OCI-LY7 (cell line): ENCODE measurements around the gene FGD3. TPM values are rescaled to one million over a fixed set of nuclear protein-coding genes. Genes with fewer than 3 reads are reported as not detected.

Experiments used
- BruUV-seq: library from RNA; stranded (reverse); fragments of 400-500 nt; replicated peaks from 2 replicates; lab custom pipeline; 2021; lab: Mats Ljungman, UMichigan
- CTCF ChIA-PET: fragments of 300-600 bp; sonication (Branson Sonifier 250); formaldehyde crosslinking; loops from one replicate; lab custom pipeline; 2022; ENCODE audit warnings: antibody characterized with exemption; ENCODE audit not compliant: unreplicated experiment; lab: Charles Lee
- POLR2A ChIA-PET: fragments of 300-600 bp; sonication (Branson Sonifier 250); formaldehyde crosslinking; loops from one replicate; lab custom pipeline; 2022; ENCODE audit warnings: antibody characterized with exemption; lab: Charles Lee
- DNase-seq: peaks from one replicate; pipeline ENCODE4 v3.0.0-alpha.2; 2015; ENCODE audit warnings: low spot score
- H2AFZ ChIP-seq: fragments of 200-600 bp; sonication (generic), shearing (Covaris generic); 2 replicates; pipeline ENCODE4 v1.6.1; 2014; ENCODE audit warnings: mild to moderate bottlenecking, antibody characterized with exemption, low read length, moderate library complexity
- H3K27ac ChIP-seq: fragments of 200-600 bp; sonication (generic); 2 replicates; pipeline ENCODE4 v1.5.1; 2014; ENCODE audit warnings: mixed run types, low read depth, mild to moderate bottlenecking, moderate library complexity, low read length, inconsistent platforms; ENCODE audit not compliant: poor library complexity, severe bottlenecking
- H3K36me3 ChIP-seq: fragments of 200-600 bp; sonication (generic); 2 replicates; pipeline ENCODE4 v1.6.1; 2014; ENCODE audit warnings: mild to moderate bottlenecking, antibody characterized with exemption, low read length, moderate library complexity, mixed read lengths; ENCODE audit not compliant: insufficient read depth
- H3K4me1 ChIP-seq: fragments of 200-600 bp; sonication (generic); 2 replicates; pipeline ENCODE4 v1.5.1; 2014; ENCODE audit warnings: mild to moderate bottlenecking, low read length; ENCODE audit not compliant: insufficient read depth, poor library complexity, severe bottlenecking
- H3K4me2 ChIP-seq: fragments of 200-600 bp; sonication (generic); 2 replicates; pipeline ENCODE4 v1.6.1; 2014; ENCODE audit warnings: mild to moderate bottlenecking, low read length
- H3K4me3 ChIP-seq: fragments of 200-600 bp; sonication (generic); 2 replicates; pipeline ENCODE4 v1.5.1; 2014; ENCODE audit warnings: mild to moderate bottlenecking, low read depth, low read length; ENCODE audit not compliant: poor library complexity, severe bottlenecking
- H3K79me2 ChIP-seq: fragments of 200-600 bp; sonication (generic); 2 replicates; pipeline ENCODE4 v1.6.1; 2016; ENCODE audit warnings: low read depth, mild to moderate bottlenecking, low read length, moderate library complexity, mixed read lengths; ENCODE audit not compliant: insufficient read depth
- H3K9me2 ChIP-seq: fragments of 200-600 bp; sonication (generic); 2 replicates; pipeline ENCODE4 v1.6.1; 2016; ENCODE audit warnings: mild to moderate bottlenecking, low read length, mixed read lengths; ENCODE audit not compliant: insufficient read depth
- H3K9me3 ChIP-seq: fragments of 200-600 bp; sonication (generic); 2 replicates; pipeline ENCODE4 v1.6.1; 2014; ENCODE audit warnings: mild to moderate bottlenecking, mixed run types, low read length, mixed read lengths
- H4K20me1 ChIP-seq: fragments of 200-600 bp; sonication (generic); 2 replicates; pipeline ENCODE4 v1.6.1; 2014; ENCODE audit warnings: mild to moderate bottlenecking, antibody characterized with exemption, low read length, moderate library complexity, mixed read lengths; ENCODE audit not compliant: insufficient read depth
- EZH2phosphoT487 ChIP-seq: fragments of 200-600 bp; sonication (generic); IDR thresholded peaks from 2 replicates; pipeline ENCODE4 v1.6.1; 2018; ENCODE audit warnings: low read depth, borderline replicate concordance, mild to moderate bottlenecking, mixed run types, antibody characterized with exemption, low read length, moderate library complexity, mixed read lengths
- intact Hi-C: fragments of 100-400 bp; cut with micrococcal nuclease; formaldehyde crosslinking; loops from one replicate; pipeline ENCODE4 v1.10.0; 2022; ENCODE audit not compliant: unreplicated experiment
- total RNA-seq, 2 experiments: library from RNA; depleted of rRNA in 1 of 2; stranded (reverse); fragments of >200 nt in 1 of 2; shearing (Covaris generic) in 1 of 2; gene quantifications; 2 replicates each; pipeline ENCODE4 v1.2.3, GENCODE V29; 2014 to 2022
- TF ChIP-seq, protein P1 (sequence below): fragments of 200-600 bp; sonication (generic); conservative IDR thresholded peaks from 2 replicates; pipeline ENCODE4 v1.5.1; 2014; ENCODE audit warnings: mild to moderate bottlenecking, antibody characterized with exemption, low read length, moderate library complexity, mixed read lengths

FGD3 gene
- total RNA-seq, 2 experiments from 2014 or later = 22.1 to 22.9 TPM

- H3K36me3 ChIP-seq = peaks cover 72% of the 10 kb centered on the region
- BruUV-seq = no TSS peak
Measured at GRCh38 chr9:93076101-93076791, 128.9 kb downstream of the FGD3 start.

GRCh38 chr9:93076792-93077128 is 129.4 kb downstream of the FGD3 start:
- no peak overlapping the region for H2AFZ ChIP-seq
- no TSS peak for BruUV-seq
- H3K9me2 ChIP-seq = no peaks in the 10 kb centered on the region
- H3K4me2 ChIP-seq = no peak overlapping the region
- no peaks in the 10 kb centered on the region for H3K9me3 ChIP-seq
- H3K27ac ChIP-seq = no peak overlapping the region
- H3K4me3 ChIP-seq = no peak overlapping the region
- no peaks in the 10 kb centered on the region for H4K20me1 ChIP-seq
- TF ChIP-seq, protein P1, sequence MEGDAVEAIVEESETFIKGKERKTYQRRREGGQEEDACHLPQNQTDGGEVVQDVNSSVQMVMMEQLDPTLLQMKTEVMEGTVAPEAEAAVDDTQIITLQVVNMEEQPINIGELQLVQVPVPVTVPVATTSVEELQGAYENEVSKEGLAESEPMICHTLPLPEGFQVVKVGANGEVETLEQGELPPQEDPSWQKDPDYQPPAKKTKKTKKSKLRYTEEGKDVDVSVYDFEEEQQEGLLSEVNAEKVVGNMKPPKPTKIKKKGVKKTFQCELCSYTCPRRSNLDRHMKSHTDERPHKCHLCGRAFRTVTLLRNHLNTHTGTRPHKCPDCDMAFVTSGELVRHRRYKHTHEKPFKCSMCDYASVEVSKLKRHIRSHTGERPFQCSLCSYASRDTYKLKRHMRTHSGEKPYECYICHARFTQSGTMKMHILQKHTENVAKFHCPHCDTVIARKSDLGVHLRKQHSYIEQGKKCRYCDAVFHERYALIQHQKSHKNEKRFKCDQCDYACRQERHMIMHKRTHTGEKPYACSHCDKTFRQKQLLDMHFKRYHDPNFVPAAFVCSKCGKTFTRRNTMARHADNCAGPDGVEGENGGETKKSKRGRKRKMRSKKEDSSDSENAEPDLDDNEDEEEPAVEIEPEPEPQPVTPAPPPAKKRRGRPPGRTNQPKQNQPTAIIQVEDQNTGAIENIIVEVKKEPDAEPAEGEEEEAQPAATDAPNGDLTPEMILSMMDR = no peak
- TF ChIP-seq EZH2phosphoT487 = no peak
- peaks cover 72% of the 10 kb centered on the region for H3K36me3 ChIP-seq
- no peak for DNase-seq
- no peaks in the 10 kb centered on the region for H3K79me2 ChIP-seq
- H3K4me1 ChIP-seq = peaks cover 12% of the 10 kb centered on the region
- CTCF ChIA-PET = no interaction called here
- intact Hi-C loops = no loop called here
- POLR2A ChIA-PET = interaction anchor here (0.5 to 1.0 kb wide), 2 partner anchors 11 to 77 kb away, joined by 3 read pairs; no protein-coding TSS in a partner anchor

More at GRCh38 chr9:93076101-93076791, 128.9 kb downstream of the FGD3 start:
- no peaks in the 10 kb centered on the region for H3K9me3 ChIP-seq
- intact Hi-C loops = no loop called here
- no peak overlapping the region for H3K4me3 ChIP-seq
- H3K79me2 ChIP-seq = no peaks in the 10 kb centered on the region
- CTCF ChIA-PET = no interaction called here
- no peaks in the 10 kb centered on the region for H3K9me2 ChIP-seq
- no peak overlapping the region for H3K4me2 ChIP-seq
- POLR2A ChIA-PET = interaction anchor here (0.5 to 1.0 kb wide), 4 partner anchors 10 to 637 kb away, joined by 3 to 5 read pairs (median 4); no protein-coding TSS in a partner anchor
- no peak overlapping the region for H3K27ac ChIP-seq
- no peak for DNase-seq
- TF ChIP-seq EZH2phosphoT487 = no peak
- TF ChIP-seq, protein P1 = no peak
- H4K20me1 ChIP-seq = no peaks in the 10 kb centered on the region
- peaks cover 17% of the 10 kb centered on the region for H3K4me1 ChIP-seq
- H2AFZ ChIP-seq = no peak overlapping the region

- H3K27ac ChIP-seq = no peak overlapping the region
- no peak overlapping the region for H3K4me2 ChIP-seq
- no peaks in the 10 kb centered on the region for H3K79me2 ChIP-seq
- H2AFZ ChIP-seq = no peak overlapping the region
- no peak overlapping the region for H3K4me3 ChIP-seq
- DNase-seq = no peak
- peaks cover 6% of the 10 kb centered on the region for H3K4me1 ChIP-seq
- POLR2A ChIA-PET = no interaction called here
- no peaks in the 10 kb centered on the region for H3K9me2 ChIP-seq
- BruUV-seq = no TSS peak
- CTCF ChIA-PET = no interaction called here
- intact Hi-C loops = no loop called here
- H3K36me3 ChIP-seq = peaks cover 70% of the 10 kb centered on the region
- no peaks in the 10 kb centered on the region for H3K9me3 ChIP-seq
- no peaks in the 10 kb centered on the region for H4K20me1 ChIP-seq
- TF ChIP-seq, protein P1 = no peak
- TF ChIP-seq EZH2phosphoT487 = no peak
Measured at GRCh38 chr9:93077367-93077766, 130.0 kb downstream of the FGD3 start.
